Dedifferentiated amniotic fluid mesenchymal stem cell (primary cell): Measurements from ENCODE around the gene DHCR24.

Experiments used
- DNase-seq: peaks from one replicate; pipeline ENCODE4 v3.0.0-alpha.2; 2016; ENCODE audit errors: extremely low spot score

The DHCR24 gene

GRCh38 chr1:54803761-54804470 lies 83.1 kb downstream of the DHCR24 start:
- DNase-seq, result no peak

GRCh38 chr1:54800899-54801759 lies 85.9 kb downstream of the DHCR24 start, which contains the start of gene TTC22:
Gene TTC22, minus strand, starts transcription at chr1:54801323. Its CDS starts 160 bp downstream, at chr1:54801163.
- DNase-seq, result no peak

GRCh38 chr1:54800041-54800898 lies 86.7 kb downstream of the DHCR24 start:
- no peak for DNase-seq
